Brain microvascular endothelial cell (primary cell): ENCODE measurements around the gene GOLGA8N.

Experiments used
- DNase-seq: peaks from one replicate; pipeline ENCODE4 v3.0.0-alpha.2; 2020
- H3K27ac ChIP-seq: fragments of 250-450 bp; sonication (Bioruptor Pico); 2 replicates; pipeline ENCODE4 v1.5.1; 2020; ENCODE audit warnings: mild to moderate bottlenecking, moderate library complexity
- H3K27me3 ChIP-seq: fragments of 250-450 bp; sonication (Bioruptor Pico); replicated peaks from 2 replicates; pipeline ENCODE4 v1.5.1; 2020; ENCODE audit warnings: mild to moderate bottlenecking
- H3K36me3 ChIP-seq: fragments of 250-450 bp; sonication (Bioruptor Pico); replicated peaks from 2 replicates; pipeline ENCODE4 v1.5.1; 2020; ENCODE audit warnings: mild to moderate bottlenecking
- H3K4me3 ChIP-seq: 2 replicates; pipeline ENCODE4 v1.5.1; 2011; ENCODE audit warnings: low read depth, mild to moderate bottlenecking, control low read depth, low read length, moderate library complexity
- in situ Hi-C: cut with HindIII; loops from 2 replicates; pipeline ENCODE4 v1.10.0; 2017; ENCODE audit warnings: low sequenced_read_pairs, low pct_ligation_motif_present
- TF ChIP-seq, protein P1 (sequence below): IDR thresholded peaks from 2 replicates; pipeline ENCODE4 v1.5.1; 2011; ENCODE audit warnings: low read depth, mild to moderate bottlenecking, moderate library complexity, low read length, control low read depth, inconsistent platforms; ENCODE audit errors: missing control alignments

The GOLGA8N gene

DNA sequence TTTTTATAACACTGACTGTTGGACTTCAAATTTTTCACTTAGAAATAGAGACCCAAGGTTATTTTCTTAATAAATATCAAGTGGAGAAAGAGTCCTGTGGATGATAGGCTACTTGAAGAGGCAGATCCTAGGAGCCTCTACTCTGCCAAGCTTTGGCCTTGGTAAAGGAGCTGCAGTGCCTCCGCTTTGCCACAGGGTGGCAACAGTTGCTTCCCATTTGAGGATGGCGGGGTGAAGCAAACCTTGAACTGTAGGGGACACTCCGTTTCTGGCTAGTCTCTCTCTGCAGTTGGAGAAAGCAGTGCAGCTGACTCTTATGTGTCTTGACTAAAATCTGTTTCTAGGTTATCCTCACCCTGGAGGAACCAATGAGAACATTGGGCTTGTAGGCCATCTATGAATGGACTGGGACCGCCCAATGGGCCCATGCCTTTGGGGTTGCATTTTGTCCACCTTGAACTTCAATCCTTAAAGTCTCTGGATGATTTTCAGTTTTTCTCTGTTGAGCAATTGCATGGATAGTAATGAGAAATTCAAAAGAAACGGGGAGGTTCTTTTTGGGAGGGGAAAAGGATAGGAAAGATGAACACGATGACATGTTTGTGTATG, 58.1 kb downstream of the GOLGA8N start:
- Histone ChIP-seq H3K36me3 (no peaks in the 10 kb centered on the region), H3K27me3 (no peaks in the 10 kb centered on the region), H3K4me3 (no peak overlapping the region), H3K27ac (no peak overlapping the region)
- DNase-seq = peak; percentile 56
- TF ChIP-seq, protein P1, sequence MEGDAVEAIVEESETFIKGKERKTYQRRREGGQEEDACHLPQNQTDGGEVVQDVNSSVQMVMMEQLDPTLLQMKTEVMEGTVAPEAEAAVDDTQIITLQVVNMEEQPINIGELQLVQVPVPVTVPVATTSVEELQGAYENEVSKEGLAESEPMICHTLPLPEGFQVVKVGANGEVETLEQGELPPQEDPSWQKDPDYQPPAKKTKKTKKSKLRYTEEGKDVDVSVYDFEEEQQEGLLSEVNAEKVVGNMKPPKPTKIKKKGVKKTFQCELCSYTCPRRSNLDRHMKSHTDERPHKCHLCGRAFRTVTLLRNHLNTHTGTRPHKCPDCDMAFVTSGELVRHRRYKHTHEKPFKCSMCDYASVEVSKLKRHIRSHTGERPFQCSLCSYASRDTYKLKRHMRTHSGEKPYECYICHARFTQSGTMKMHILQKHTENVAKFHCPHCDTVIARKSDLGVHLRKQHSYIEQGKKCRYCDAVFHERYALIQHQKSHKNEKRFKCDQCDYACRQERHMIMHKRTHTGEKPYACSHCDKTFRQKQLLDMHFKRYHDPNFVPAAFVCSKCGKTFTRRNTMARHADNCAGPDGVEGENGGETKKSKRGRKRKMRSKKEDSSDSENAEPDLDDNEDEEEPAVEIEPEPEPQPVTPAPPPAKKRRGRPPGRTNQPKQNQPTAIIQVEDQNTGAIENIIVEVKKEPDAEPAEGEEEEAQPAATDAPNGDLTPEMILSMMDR = peak; percentile 98
- in situ Hi-C loops = loop anchor here (25.0 kb wide), 2 partner anchors 161 to 486 kb away; no protein-coding TSS in a partner anchor

DNA sequence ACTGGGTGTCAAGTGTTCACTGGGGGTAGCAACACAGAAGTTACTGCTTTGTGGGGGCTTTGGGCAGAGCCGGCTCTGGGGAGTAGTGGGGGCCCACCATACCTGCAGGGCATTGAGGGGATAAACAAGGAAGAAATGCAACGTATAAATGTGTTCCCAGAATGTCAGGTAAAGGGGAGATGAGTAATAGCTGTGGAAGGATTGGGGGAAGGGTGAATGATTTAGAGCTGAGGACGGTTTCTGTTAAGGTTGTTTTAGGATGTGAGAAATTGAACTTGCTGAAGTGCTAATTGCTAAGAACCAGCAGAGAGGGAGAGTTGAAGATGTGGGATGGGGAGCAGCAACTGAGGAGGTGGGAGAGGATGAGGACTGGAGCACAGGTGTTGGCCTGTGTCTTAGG, 58.9 kb downstream of the GOLGA8N start:
- H3K27ac ChIP-seq = no peak overlapping the region
- in situ Hi-C loops = loop anchor here (25.0 kb wide), 2 partner anchors 160 to 485 kb away; no protein-coding TSS in a partner anchor
- no peaks in the 10 kb centered on the region for H3K27me3 ChIP-seq
- TF ChIP-seq, protein P1 = no peak
- no peak for DNase-seq
- H3K4me3 ChIP-seq = no peak overlapping the region
- H3K36me3 ChIP-seq = no peaks in the 10 kb centered on the region

DNA sequence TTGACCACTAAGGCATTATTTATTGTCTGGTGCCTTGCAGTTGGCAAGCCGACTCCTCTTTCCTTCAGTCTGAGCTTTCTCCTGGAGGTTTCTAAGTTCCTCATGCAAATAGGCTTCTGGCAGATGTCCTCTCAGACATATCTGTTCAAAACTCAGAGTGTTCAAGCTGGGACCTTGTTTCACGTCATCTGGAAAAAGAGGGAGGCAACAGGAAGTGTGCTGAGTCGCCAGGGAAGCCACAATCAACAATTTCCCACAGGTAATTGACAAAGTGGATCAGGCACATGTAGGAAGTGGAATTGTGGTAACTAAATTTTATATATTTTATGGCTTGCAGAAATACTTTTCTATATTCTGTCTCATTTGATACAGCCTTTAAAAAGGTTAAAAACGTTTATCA, 62.8 kb downstream of the GOLGA8N start:
- no peak for DNase-seq
- Histone ChIP-seq H3K36me3 (no peaks in the 10 kb centered on the region), H3K27me3 (no peaks in the 10 kb centered on the region), H3K4me3 (no peak overlapping the region), H3K27ac (no peak overlapping the region)
- TF ChIP-seq, protein P1 = no peak
- in situ Hi-C loops = loop anchor here (25.0 kb wide), 2 partner anchors 156 to 481 kb away; no protein-coding TSS in a partner anchor

DNA sequence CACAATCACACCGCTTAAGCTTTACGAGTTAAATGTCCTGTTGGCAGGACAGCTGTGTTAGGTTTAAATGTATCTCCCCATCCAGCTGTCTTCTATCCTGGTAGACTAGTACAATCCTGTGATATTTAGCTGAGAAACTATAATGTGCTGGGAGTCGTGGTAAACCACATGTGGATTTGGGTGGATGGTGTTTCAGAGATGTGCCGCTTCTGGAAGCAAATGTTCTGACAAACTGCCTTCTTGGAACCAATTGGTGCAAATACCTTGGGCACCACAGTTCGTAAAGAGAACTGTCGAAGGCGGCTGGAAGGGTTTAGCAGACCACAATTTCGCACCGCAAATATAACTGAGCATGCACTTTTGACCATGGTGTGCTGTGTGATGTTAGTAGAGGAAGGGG, 63.2 kb downstream of the GOLGA8N start:
- H3K27me3 ChIP-seq = no peaks in the 10 kb centered on the region
- in situ Hi-C loops = loop anchor here (25.0 kb wide), 2 partner anchors 156 to 481 kb away; no protein-coding TSS in a partner anchor
- no peaks in the 10 kb centered on the region for H3K36me3 ChIP-seq
- no peak for DNase-seq
- TF ChIP-seq, protein P1 = no peak
- no peak overlapping the region for H3K4me3 ChIP-seq
- H3K27ac ChIP-seq = no peak overlapping the region
